GM19397 (cell line): ENCODE measurements around the gene LYRM7.

Source experiments
- ATAC-seq: cut with Tn5 transposase; IDR thresholded peaks from one replicate; pipeline ENCODE4 v1.9.1; 2021; ENCODE audit warnings: mild to moderate bottlenecking, moderate library complexity; ENCODE audit not compliant: unreplicated experiment

The LYRM7 gene

DNA sequence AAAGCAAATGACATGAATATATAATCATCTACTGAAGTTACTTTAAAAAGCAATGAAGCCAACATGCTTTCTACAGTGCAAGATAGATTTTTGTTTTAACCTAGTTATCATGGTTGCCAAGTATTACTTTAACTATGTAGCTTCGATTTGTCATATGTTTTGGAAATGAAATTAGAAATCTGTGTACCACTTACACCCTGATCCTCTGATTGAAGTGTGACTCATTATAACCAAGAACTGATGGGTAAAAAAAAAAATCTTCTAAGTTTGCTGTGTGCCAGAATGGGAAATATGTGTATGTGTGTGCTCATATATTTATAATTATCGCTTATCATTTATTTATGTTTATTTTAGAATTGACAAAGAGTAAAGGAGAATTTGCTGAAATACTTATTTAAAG, 84.0 kb downstream of the LYRM7 start:
- no peak for ATAC-seq
